ENCODE results near the gene PGAP1.

GRCh38 chr2:196839574-196839973 is 86.9 kb downstream of the PGAP1 start:
- TF ChIP-seq E4F1 (CRISPR knock-in tag; IDR thresholded peaks at IDR 0.05; ENCODE audit: borderline replicate concordance) = no peak
- no peak for TF ChIP-seq ZNF232 (CRISPR knock-in tag; IDR thresholded peaks at IDR 0.05)
- TF ChIP-seq POLR2AphosphoS2 (IDR thresholded peaks at IDR 0.05; ENCODE audit: low read length) = no peak
- no peak for TF ChIP-seq ZBTB34 (CRISPR knock-in tag; IDR thresholded peaks at IDR 0.05)
- no peak for TF ChIP-seq MEF2D (tag; conservative IDR thresholded peaks at IDR 0.05; ENCODE audit: low read depth)
- no peak for TF ChIP-seq ZFP36 (IDR thresholded peaks at IDR 0.05; ENCODE audit: low read depth, low read length, partially characterized antibody)
- TF ChIP-seq POLR2B (IDR thresholded peaks at IDR 0.05; ENCODE audit: low read depth, partially characterized antibody) = no peak
- no peak for TF ChIP-seq STAT5A (IDR thresholded peaks at IDR 0.05; ENCODE audit: borderline replicate concordance, low read length)
- no peak for TF ChIP-seq CTCF (IDR thresholded peaks at IDR 0.05 in 2 of 3, conservative IDR thresholded peaks at IDR 0.05 in 1 of 3; ENCODE audit: insufficient read depth in 2 of 3, low read depth in 1 of 3, low read length in 3 of 3)
- TF ChIP-seq RBM22 (IDR thresholded peaks at IDR 0.05; ENCODE audit: low read depth, low read length, poor library complexity, severe bottlenecking) = no peak
- TF ChIP-seq HOXB6 (CRISPR knock-in tag; IDR thresholded peaks at IDR 0.05; ENCODE audit: borderline replicate concordance) = no peak
- TF ChIP-seq KLF16 (IDR thresholded peaks at IDR 0.05) = no peak
- no peak for TF ChIP-seq CCAR2 (IDR thresholded peaks at IDR 0.05; ENCODE audit: low read depth, low read length)
- TF ChIP-seq HIVEP1 (CRISPR knock-in tag; IDR thresholded peaks at IDR 0.05) = no peak
